Transverse colon (tissue), 4 donors: ENCODE results near the gene ORC5. TPM values are rescaled to one million over a fixed set of nuclear protein-coding genes. Genes with fewer than 3 reads are reported as not detected.

Source experiments
- DNase-seq: peaks from one replicate; pipeline ENCODE4 v3.0.0-alpha.2; 2019
- H3K27ac ChIP-seq, 4 donors: fragments of 200-600 bp; sonication (generic); 2 replicates each; pipeline ENCODE4 v1.5.1; 2016 to 2018; ENCODE audit warnings: inconsistent platforms in 4 of 4
- H3K27me3 ChIP-seq: fragments of 200-600 bp; sonication (generic); 2 replicates; pipeline ENCODE4 v1.5.1; 2017; ENCODE audit warnings: inconsistent platforms
- H3K36me3 ChIP-seq, 4 donors: fragments of 200-600 bp; sonication (generic); 2 replicates each; pipeline ENCODE4 v1.5.1; 2017 to 2019; ENCODE audit warnings: inconsistent platforms in 4 of 4
- H3K4me1 ChIP-seq, 4 donors: fragments of 200-600 bp; sonication (generic); 2 replicates each; pipeline ENCODE4 v1.5.1; 2017 to 2020; ENCODE audit warnings: inconsistent platforms in 4 of 4
- H3K4me3 ChIP-seq, 4 donors: fragments of 200-600 bp; sonication (generic); 1 replicate in 1 of 4; 2 replicates in 3 of 4; pipeline versions ENCODE4 v1.5.1 to v1.6.1; 2017 to 2019; ENCODE audit warnings: inconsistent platforms in 4 of 4
- H3K9me3 ChIP-seq, 2 donors: fragments of 200-600 bp; sonication (generic); 2 replicates each; pipeline ENCODE4 v1.5.1; 2017 to 2019; ENCODE audit warnings: inconsistent platforms in 2 of 2
- EP300 ChIP-seq: sonication (generic); formaldehyde crosslinking; IDR thresholded peaks from one replicate; pipeline ENCODE4 v1.6.1; 2017; ENCODE audit warnings: antibody characterized with exemption, low read depth
- POLR2A ChIP-seq: fragments of 450-650 bp; IDR thresholded peaks from one replicate; pipeline ENCODE4 v1.6.1; 2016; ENCODE audit warnings: antibody characterized with exemption, mild to moderate bottlenecking, moderate library complexity
- POLR2AphosphoS5 ChIP-seq, 3 donors: sonication (generic); formaldehyde crosslinking; IDR thresholded peaks; one replicate each; pipeline ENCODE4 v1.6.1; 2016; ENCODE audit warnings: antibody characterized with exemption in 3 of 3
- WGBS, 2 donors: methylation state at CpG; one replicate each; pipeline ENCODE4 v1.1.5; 2018; ENCODE audit warnings: low coverage in 1 of 2; 5-methylcytosine and 5-hydroxymethylcytosine counted together
- in situ Hi-C, 4 donors: fragments of 200-750 bp; cut with MboI; loops; one replicate each; pipeline versions ENCODE4 v1.15.0 to v1.15.1; 2017; ENCODE audit warnings: low sequenced_read_pairs in 3 of 4, low pct_ligation_motif_present in 1 of 4, low pct_unique_long_range_greater_than_20kb in 1 of 4
- intact Hi-C: fragments of 100-400 bp; cut with DNase I; formaldehyde crosslinking; loops from one replicate; pipeline ENCODE4 v1.15.1; 2023; ENCODE audit warnings: low total_unique reads
- total RNA-seq, 4 donors: library from RNA; depleted of rRNA; stranded (reverse); fragments of >200 nt; gene quantifications; one replicate each; pipeline ENCODE4 v1.1.0, GENCODE V29; 2016
- TF ChIP-seq, protein P1 (sequence below), 5 experiments: fragments of 200-600 bp in 3 of 5; fragments of 450-650 bp in 2 of 5; sonication (generic) in 3 of 5; IDR thresholded peaks; 1 replicate in 2 of 5; 2 replicates in 3 of 5; pipeline ENCODE4 v1.5.1; 2016 to 2017; ENCODE audit warnings: antibody characterized with exemption in 5 of 5, inconsistent platforms in 3 of 5, mild to moderate bottlenecking in 2 of 5, moderate library complexity in 1 of 5

The ORC5 gene
- total RNA-seq, 4 donors from 2014 or later = 9.0 to 18.7 (median 11.3) TPM

- 46 to 55% methylated on average over 2 of the region's 2 CpGs for WGBS, 2 donors
- Histone ChIP-seq H3K36me3 (no peaks in the 10 kb centered on the region), H3K4me1 (no peaks in the 10 kb centered on the region), H3K27ac (no peak overlapping the region), H3K4me3 (no peak overlapping the region), H3K27me3 (peaks cover 6% of the 10 kb centered on the region), H3K9me3 (no peaks in the 10 kb centered on the region)
- in situ Hi-C loops = loop anchor here in 2 of 4 donors (25.0 kb wide), 1 partner anchor 609 kb away; no protein-coding TSS in a partner anchor
- intact Hi-C loops = no loop called here
- no peak for TF ChIP-seq EP300
- TF ChIP-seq, protein P1, sequence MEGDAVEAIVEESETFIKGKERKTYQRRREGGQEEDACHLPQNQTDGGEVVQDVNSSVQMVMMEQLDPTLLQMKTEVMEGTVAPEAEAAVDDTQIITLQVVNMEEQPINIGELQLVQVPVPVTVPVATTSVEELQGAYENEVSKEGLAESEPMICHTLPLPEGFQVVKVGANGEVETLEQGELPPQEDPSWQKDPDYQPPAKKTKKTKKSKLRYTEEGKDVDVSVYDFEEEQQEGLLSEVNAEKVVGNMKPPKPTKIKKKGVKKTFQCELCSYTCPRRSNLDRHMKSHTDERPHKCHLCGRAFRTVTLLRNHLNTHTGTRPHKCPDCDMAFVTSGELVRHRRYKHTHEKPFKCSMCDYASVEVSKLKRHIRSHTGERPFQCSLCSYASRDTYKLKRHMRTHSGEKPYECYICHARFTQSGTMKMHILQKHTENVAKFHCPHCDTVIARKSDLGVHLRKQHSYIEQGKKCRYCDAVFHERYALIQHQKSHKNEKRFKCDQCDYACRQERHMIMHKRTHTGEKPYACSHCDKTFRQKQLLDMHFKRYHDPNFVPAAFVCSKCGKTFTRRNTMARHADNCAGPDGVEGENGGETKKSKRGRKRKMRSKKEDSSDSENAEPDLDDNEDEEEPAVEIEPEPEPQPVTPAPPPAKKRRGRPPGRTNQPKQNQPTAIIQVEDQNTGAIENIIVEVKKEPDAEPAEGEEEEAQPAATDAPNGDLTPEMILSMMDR (IDR thresholded peaks at IDR 0.05) = no peak
- no peak for TF ChIP-seq POLR2AphosphoS5 (IDR thresholded peaks at IDR 0.05)
- no peak for TF ChIP-seq POLR2A
- no peak for DNase-seq
These were observed 20.6 kb upstream of the ORC5 start for GRCh38 chr7:104228442-104228841.

DNA sequence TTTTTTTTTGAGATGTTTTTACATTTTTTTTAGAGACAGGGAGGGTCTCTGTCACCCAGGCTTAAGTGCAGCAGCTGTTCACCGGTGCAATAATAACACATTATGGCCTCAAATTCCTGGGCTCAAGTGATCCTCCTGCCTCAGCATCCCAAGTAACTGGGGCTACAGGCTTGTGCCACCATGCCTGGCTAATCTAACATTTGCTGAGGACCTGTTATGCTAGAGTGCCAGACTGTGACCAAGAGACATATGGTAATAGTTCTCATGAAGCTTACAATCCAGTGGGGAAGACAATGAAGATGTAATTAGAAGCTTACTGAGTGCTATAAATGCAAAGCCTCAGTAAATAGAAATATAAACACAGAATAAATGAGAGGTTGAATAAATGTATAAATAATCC is 17.6 kb upstream of the ORC5 start:
- in situ Hi-C loops (loop anchor here in 2 of 4 donors (25.0 kb wide), 1 partner anchor 612 kb away; no protein-coding TSS in a partner anchor), intact Hi-C loops (no loop called here)
- H3K27me3 ChIP-seq = no peaks in the 10 kb centered on the region
- H3K4me3 ChIP-seq = no peak overlapping the region
- no peaks in the 10 kb centered on the region for H3K4me1 ChIP-seq
- WGBS, 2 donors = 67% methylated on average over 1 of the region's 1 CpG; no CpG with 5 or more reads in 1 of the 2 donors
- DNase-seq = no peak
- TF ChIP-seq, protein P1 (IDR thresholded peaks at IDR 0.05) = no peak
- no peak for TF ChIP-seq POLR2A
- TF ChIP-seq EP300 = no peak
- TF ChIP-seq POLR2AphosphoS5 (IDR thresholded peaks at IDR 0.05) = no peak
- H3K9me3 ChIP-seq = no peaks in the 10 kb centered on the region
- no peak overlapping the region for H3K27ac ChIP-seq
- H3K36me3 ChIP-seq = no peaks in the 10 kb centered on the region

DNA sequence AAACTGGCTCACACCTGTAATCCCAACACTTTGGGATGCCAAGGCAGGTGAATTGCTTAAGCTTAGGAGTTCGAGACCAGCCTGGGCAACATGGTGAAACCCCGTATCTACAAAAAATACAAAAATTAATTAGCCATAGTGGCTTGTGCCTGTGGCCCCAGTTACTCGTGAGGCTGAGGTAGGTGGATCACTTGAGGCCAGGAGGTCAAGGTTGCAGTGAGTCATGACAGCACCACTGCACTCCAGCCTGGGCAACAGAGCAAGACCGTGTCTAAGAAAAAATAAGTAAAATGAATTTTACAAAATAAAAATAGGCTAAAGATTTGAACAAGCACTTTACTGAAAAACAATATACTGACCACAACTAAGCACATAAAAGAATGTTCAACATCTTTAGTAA is 9.8 kb upstream of the ORC5 start:
- in situ Hi-C loops (no loop called here), intact Hi-C loops (no loop called here)
- TF ChIP-seq, protein P1 (IDR thresholded peaks at IDR 0.05) = no peak
- no peak for TF ChIP-seq EP300
- no peak for TF ChIP-seq POLR2A
- TF ChIP-seq POLR2AphosphoS5 (IDR thresholded peaks at IDR 0.05) = no peak
- H3K9me3 ChIP-seq = no peaks in the 10 kb centered on the region
- no peaks in the 10 kb centered on the region for H3K4me1 ChIP-seq
- H3K27me3 ChIP-seq = no peaks in the 10 kb centered on the region
- no peak overlapping the region for H3K27ac ChIP-seq
- WGBS, 2 donors = 73 to 77% methylated on average over 4 of the region's 4 CpGs
- no peak for DNase-seq
- H3K36me3 ChIP-seq = no peaks in the 10 kb centered on the region
- H3K4me3 ChIP-seq = no peak overlapping the region

DNA sequence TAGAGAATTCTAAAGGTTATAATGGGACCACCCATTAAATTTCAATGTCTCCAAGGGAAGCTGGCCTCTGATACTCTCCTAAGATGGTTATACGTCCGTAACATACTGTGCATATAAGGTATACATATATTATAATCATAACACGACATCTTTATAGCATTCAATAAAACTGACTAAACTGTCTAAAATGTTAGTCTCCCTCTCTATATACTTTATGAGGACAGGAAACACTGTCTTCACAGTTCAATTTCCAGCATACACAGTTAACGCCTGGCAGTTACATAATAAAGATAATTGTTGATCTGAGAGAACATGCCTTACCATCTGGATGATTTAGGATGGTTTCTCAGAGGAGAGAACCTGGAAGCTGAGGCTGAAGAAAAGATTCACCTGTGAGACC is 1.2 kb upstream of the ORC5 start:
- Histone ChIP-seq H3K4me1 (peaks cover 7 to 28% (median 23%) of the 10 kb centered on the region in 4 donors), H3K9me3 (no peaks in the 10 kb centered on the region), H3K27ac (peak overlapping the region in 2 of 4 donors; percentile 87), H3K36me3 (no peaks in the 10 kb centered on the region), H3K4me3 (no peak overlapping the region), H3K27me3 (no peaks in the 10 kb centered on the region)
- 33 to 44% methylated on average over 4 of the region's 4 CpGs for WGBS, 2 donors
- in situ Hi-C loops (no loop called here), intact Hi-C loops (no loop called here)
- TF ChIP-seq POLR2A (no peak), EP300 (no peak), POLR2AphosphoS5 (IDR thresholded peaks at IDR 0.05) (no peak)
- TF ChIP-seq, protein P1 (IDR thresholded peaks at IDR 0.05) = no peak
- no peak for DNase-seq
